Measurements from ENCODE around the gene C1QTNF3.
A peak's percentile ranks its signal among the peaks of the same experiment; 100 is the strongest.
"Not testable (repeated sequence)": the region's sequence is repeated elsewhere in the genome, so short reads cannot be mapped to it uniquely, and the experiment has no call there.

The C1QTNF3 gene

GRCh38 chr5:34021334-34021733 is 21.7 kb downstream of the C1QTNF3 start:
- no peak for DNase-seq (ENCODE audit: low spot score)

- DNase-seq (ENCODE audit: low spot score) = no peak
Observed at GRCh38 chr5:34020726-34021125, 22.3 kb downstream of the C1QTNF3 start.

- DNase-seq (ENCODE audit: low spot score) = no peak
Observed at GRCh38 chr5:34017254-34017653, 25.8 kb downstream of the C1QTNF3 start.

GRCh38 chr5:34016750-34017149 is 26.3 kb downstream of the C1QTNF3 start:
- DNase-seq (ENCODE audit: low spot score) = no peak

GRCh38 chr5:34016222-34016621 is 26.8 kb downstream of the C1QTNF3 start:
- DNase-seq (ENCODE audit: low spot score) = no peak

GRCh38 chr5:34015120-34015822 is 27.7 kb downstream of the C1QTNF3 start:
- no peak for DNase-seq (ENCODE audit: low spot score)

- no peak for DNase-seq (ENCODE audit: low spot score)
Observed at GRCh38 chr5:34014626-34015025, 28.4 kb downstream of the C1QTNF3 start.

- no peak for DNase-seq (ENCODE audit: low spot score)
Observed at GRCh38 chr5:34013547-34013946, 29.5 kb downstream of the C1QTNF3 start.

- no peak for DNase-seq (ENCODE audit: low spot score)
Observed at GRCh38 chr5:34012791-34013190, 30.2 kb downstream of the C1QTNF3 start.

- DNase-seq (ENCODE audit: low spot score) = no peak
Observed at GRCh38 chr5:34011536-34011935, 31.5 kb downstream of the C1QTNF3 start.

- not testable (repeated sequence) for DNase-seq (ENCODE audit: low spot score)
Observed at GRCh38 chr5:34010146-34010545, 32.9 kb downstream of the C1QTNF3 start.

GRCh38 chr5:34009610-34010009 is 33.4 kb downstream of the C1QTNF3 start:
- DNase-seq (ENCODE audit: low spot score) = no peak

- no peak for DNase-seq (ENCODE audit: low spot score)
Observed at GRCh38 chr5:34008802-34009201, 34.2 kb downstream of the C1QTNF3 start.

- peak; percentile 96 for DNase-seq (ENCODE audit: low spot score)
Observed at GRCh38 chr5:34007621-34008600, 35.1 kb downstream of the C1QTNF3 start, which contains the start of gene AMACR. TSS of gene AMACR (minus strand) at chr5:34008050. CDS start at chr5:34008019, 31 bp downstream.

- DNase-seq (ENCODE audit: low spot score) = peak; percentile 20
Observed at GRCh38 chr5:34007201-34007620, 35.8 kb downstream of the C1QTNF3 start.

GRCh38 chr5:34005681-34006080 is 37.3 kb downstream of the C1QTNF3 start:
- DNase-seq (ENCODE audit: low spot score) = no peak

GRCh38 chr5:34005211-34005610 is 37.8 kb downstream of the C1QTNF3 start:
- no peak for DNase-seq (ENCODE audit: low spot score)

GRCh38 chr5:34003941-34004340 is 39.1 kb downstream of the C1QTNF3 start:
- no peak for DNase-seq (ENCODE audit: low spot score)

- no peak for DNase-seq (ENCODE audit: low spot score)
Observed at GRCh38 chr5:34002629-34003328, 40.2 kb downstream of the C1QTNF3 start.

GRCh38 chr5:34001241-34001841 is 41.7 kb downstream of the C1QTNF3 start:
- no peak for DNase-seq (ENCODE audit: low spot score)

- DNase-seq (ENCODE audit: low spot score) = no peak
Observed at GRCh38 chr5:33999978-34000377, 43.0 kb downstream of the C1QTNF3 start.
